HepG2 (cell line): ENCODE results near the gene GRIN3B.

Experiments used
- EP300 ChIP-seq, 3 experiments: sonication (generic) in 1 of 3; formaldehyde crosslinking in 1 of 3; IDR thresholded peaks; 2 replicates each; pipeline versions ENCODE4 v1.5.1 to v1.6.1; 2011 to 2020; ENCODE audit warnings: low read depth in 2 of 3, low read length in 2 of 3, borderline replicate concordance in 1 of 3, improper control_type of control experiment in 1 of 3, mild to moderate bottlenecking in 1 of 3, missing genetic modification reagents in 1 of 3, moderate library complexity in 1 of 3
- TBL1XR1 ChIP-seq: fragments of 150-350 bp; IDR thresholded peaks from 2 replicates; pipeline ENCODE4 v1.6.1; 2014; ENCODE audit warnings: borderline replicate concordance, low read length; ENCODE audit not compliant: partially characterized antibody

- no peak for TF ChIP-seq EP300 (IDR thresholded peaks at IDR 0.05; ENCODE audit: low read depth in 2 of 2, low read length in 2 of 2)
- TF ChIP-seq EP300 (CRISPR knock-in tag; IDR thresholded peaks at IDR 0.05; ENCODE audit: borderline replicate concordance): no peak
- TF ChIP-seq TBL1XR1: no peak
Observed at GRCh38 chr19:1041272-1041834, 41.1 kb downstream of the GRIN3B start.
